Natural killer cell treated with Interleukin-12 subunit alpha and Interleukin-12 subunit beta and Interleukin-15 and Interleukin-18, amount 100 ng/mL, for 72 hours (primary cell): ENCODE results near the gene DPAGT1. TPM values are rescaled to one million over a fixed set of nuclear protein-coding genes. Genes with fewer than 3 reads are reported as not detected.
A peak's percentile ranks its signal among the peaks of the same experiment; 100 is the strongest.

Experiments used
- ATAC-seq, 2 donors: fragments of 150-1000 bp; cut with Tn5 transposase in 1 of 2; sonication (Bioruptor Pico), chemical (Tn5 transposase) in 1 of 2; 2 replicates each; pipeline ENCODE4 v1.10.0; 2021
- DNase-seq: peaks from one replicate; pipeline ENCODE4 v3.0.0; 2022; ENCODE audit warnings: low spot score
- H3K27ac Mint-ChIP-seq, 2 donors: 1 replicate in 1 of 2; 2 replicates in 1 of 2; pipeline ENCODE4 v1.8.0; 2022; ENCODE audit warnings: mixed read lengths in 2 of 2, mild to moderate bottlenecking in 1 of 2, moderate library complexity in 1 of 2
- H3K27me3 Mint-ChIP-seq, 2 donors: 1 replicate in 1 of 2; 2 replicates in 1 of 2; pipeline ENCODE4 v1.8.0; 2022; ENCODE audit warnings: mixed read lengths in 2 of 2
- H3K36me3 Mint-ChIP-seq: one replicate; pipeline ENCODE4 v1.8.0; 2022; ENCODE audit warnings: mixed read lengths
- H3K4me1 Mint-ChIP-seq, 2 donors: 1 replicate in 1 of 2; 2 replicates in 1 of 2; pipeline ENCODE4 v1.8.0; 2022; ENCODE audit warnings: low read depth in 2 of 2, mixed read lengths in 2 of 2, mild to moderate bottlenecking in 1 of 2
- H3K4me3 Mint-ChIP-seq: one replicate; pipeline ENCODE4 v1.8.0; 2022; ENCODE audit warnings: mixed read lengths
- H3K9me3 Mint-ChIP-seq: 2 replicates; pipeline ENCODE4 v1.8.0; 2022; ENCODE audit warnings: mixed read lengths
- total RNA-seq, 2 donors: library from RNA; stranded (reverse); gene quantifications; one replicate each; pipeline ENCODE4 v1.2.3, GENCODE V29; 2022

Gene DPAGT1
- total RNA-seq, 2 donors from 2014 or later = 51.9 to 96.2 TPM

GRCh38 chr11:119121811-119122124, 20.1 kb upstream of the DPAGT1 start:
- Mint-ChIP-seq H3K4me1 (peaks cover 20 to 32% of the 10 kb centered on the region in 2 donors), H3K27ac (peak overlapping the region; percentile 74 to 90), H3K9me3 (no peaks in the 10 kb centered on the region), H3K4me3 (peak overlapping the region; percentile 98), H3K27me3 (no peaks in the 10 kb centered on the region), H3K36me3 (no peaks in the 10 kb centered on the region)
- peak in 1 of 2 donors; percentile 29 for ATAC-seq
- no peak for DNase-seq

- peaks cover 18 to 32% of the 10 kb centered on the region in 2 donors for H3K4me1 Mint-ChIP-seq
- H3K9me3 Mint-ChIP-seq = no peaks in the 10 kb centered on the region
- H3K4me3 Mint-ChIP-seq = peak within 1 kb of the TSS; percentile 98
- no peaks in the 10 kb centered on the region for H3K36me3 Mint-ChIP-seq
- no peaks in the 10 kb centered on the region for H3K27me3 Mint-ChIP-seq
- peak; percentile 100 for DNase-seq
- peak; percentile 99 for ATAC-seq
- H3K27ac Mint-ChIP-seq = peak within 1 kb of the TSS; percentile 74 to 90
Measured at GRCh38 chr11:119121008-119121810, 19.6 kb upstream of the DPAGT1 start, which contains the start of gene HINFP. Gene HINFP (plus strand): TSS chr11:119121580. CDS start chr11:119126945, 5,365 bp downstream.

GRCh38 chr11:119120639-119121007, 19.0 kb upstream of the DPAGT1 start:
- Mint-ChIP-seq H3K4me3 (peak overlapping the region; percentile 98), H3K27ac (peak overlapping the region; percentile 74 to 90), H3K9me3 (no peaks in the 10 kb centered on the region), H3K27me3 (no peaks in the 10 kb centered on the region), H3K4me1 (peaks cover 21 to 32% of the 10 kb centered on the region in 2 donors), H3K36me3 (peaks cover under 1% of the 10 kb centered on the region)
- DNase-seq = no peak
- no peak for ATAC-seq

- Mint-ChIP-seq H3K27me3 (no peaks in the 10 kb centered on the region), H3K4me1 (peaks cover 24 to 38% of the 10 kb centered on the region in 2 donors), H3K36me3 (peaks cover 7% of the 10 kb centered on the region), H3K9me3 (no peaks in the 10 kb centered on the region), H3K4me3 (no peak overlapping the region), H3K27ac (no peak overlapping the region)
- no peak for ATAC-seq
- DNase-seq = no peak
Measured at GRCh38 chr11:119118946-119119345, 17.3 kb upstream of the DPAGT1 start.

- peaks cover 24 to 37% of the 10 kb centered on the region in 2 donors for H3K4me1 Mint-ChIP-seq
- H3K27ac Mint-ChIP-seq = no peak overlapping the region
- no peak overlapping the region for H3K4me3 Mint-ChIP-seq
- H3K36me3 Mint-ChIP-seq = peaks cover 7% of the 10 kb centered on the region
- H3K9me3 Mint-ChIP-seq = no peaks in the 10 kb centered on the region
- DNase-seq (no peak), ATAC-seq (no peak)
- H3K27me3 Mint-ChIP-seq = no peaks in the 10 kb centered on the region
Measured at GRCh38 chr11:119118227-119118626, 16.6 kb upstream of the DPAGT1 start.

GRCh38 chr11:119117004-119117706, 15.5 kb upstream of the DPAGT1 start:
- no peaks in the 10 kb centered on the region for H3K9me3 Mint-ChIP-seq
- peaks cover 7% of the 10 kb centered on the region for H3K36me3 Mint-ChIP-seq
- H3K27ac Mint-ChIP-seq = peak overlapping the region in 1 of 2 donors; percentile 5

GRCh38 chr11:119116601-119117000, 14.9 kb upstream of the DPAGT1 start:
- Mint-ChIP-seq H3K4me3 (no peak overlapping the region), H3K36me3 (peaks cover 12% of the 10 kb centered on the region), H3K27me3 (no peaks in the 10 kb centered on the region), H3K27ac (peak overlapping the region in 1 of 2 donors; percentile 5), H3K9me3 (no peaks in the 10 kb centered on the region), H3K4me1 (peaks cover 18 to 21% of the 10 kb centered on the region in 2 donors)
- ATAC-seq (no peak), DNase-seq (no peak)

More at GRCh38 chr11:119117004-119117706, 15.5 kb upstream of the DPAGT1 start:
- DNase-seq (no peak), ATAC-seq (no peak)
- H3K4me3 Mint-ChIP-seq = no peak overlapping the region
- H3K4me1 Mint-ChIP-seq = peaks cover 19 to 26% of the 10 kb centered on the region in 2 donors
- H3K27me3 Mint-ChIP-seq = no peaks in the 10 kb centered on the region

GRCh38 chr11:119116235-119116594, 14.6 kb upstream of the DPAGT1 start:
- ATAC-seq (no peak), DNase-seq (no peak)
- Mint-ChIP-seq H3K9me3 (no peaks in the 10 kb centered on the region), H3K4me1 (peaks cover 19% of the 10 kb centered on the region in 2 donors), H3K27ac (no peak overlapping the region), H3K36me3 (peaks cover 16% of the 10 kb centered on the region), H3K4me3 (no peak overlapping the region), H3K27me3 (no peaks in the 10 kb centered on the region)

- peaks cover 16% of the 10 kb centered on the region for H3K36me3 Mint-ChIP-seq
- no peak for DNase-seq
- no peaks in the 10 kb centered on the region for H3K27me3 Mint-ChIP-seq
- peak overlapping the region; percentile 68 to 71 for H3K27ac Mint-ChIP-seq
- no peak overlapping the region for H3K4me3 Mint-ChIP-seq
- no peak for ATAC-seq
- H3K9me3 Mint-ChIP-seq = no peaks in the 10 kb centered on the region
- peaks cover 13 to 15% of the 10 kb centered on the region in 2 donors for H3K4me1 Mint-ChIP-seq
Measured at GRCh38 chr11:119115484-119116234, 14.0 kb upstream of the DPAGT1 start.

GRCh38 chr11:119114351-119114750, 12.7 kb upstream of the DPAGT1 start:
- no peaks in the 10 kb centered on the region for H3K9me3 Mint-ChIP-seq
- H3K4me1 Mint-ChIP-seq = peaks cover 15 to 20% of the 10 kb centered on the region in 2 donors
- H3K27ac Mint-ChIP-seq = no peak overlapping the region
- ATAC-seq (no peak), DNase-seq (no peak)
- peaks cover 16% of the 10 kb centered on the region for H3K36me3 Mint-ChIP-seq
- H3K27me3 Mint-ChIP-seq = no peaks in the 10 kb centered on the region
- no peak overlapping the region for H3K4me3 Mint-ChIP-seq

- H3K4me1 Mint-ChIP-seq = peaks cover 21 to 26% of the 10 kb centered on the region in 2 donors
- DNase-seq (no peak), ATAC-seq (no peak)
- H3K27ac Mint-ChIP-seq = no peak overlapping the region
- H3K36me3 Mint-ChIP-seq = peaks cover 16% of the 10 kb centered on the region
- H3K9me3 Mint-ChIP-seq = no peaks in the 10 kb centered on the region
- H3K27me3 Mint-ChIP-seq = no peaks in the 10 kb centered on the region
- H3K4me3 Mint-ChIP-seq = no peak overlapping the region
Measured at GRCh38 chr11:119113716-119114115, 12.1 kb upstream of the DPAGT1 start.

- Mint-ChIP-seq H3K36me3 (peaks cover 16% of the 10 kb centered on the region), H3K27me3 (no peaks in the 10 kb centered on the region), H3K4me3 (no peak overlapping the region), H3K27ac (no peak overlapping the region), H3K9me3 (no peaks in the 10 kb centered on the region), H3K4me1 (peaks cover 27 to 34% of the 10 kb centered on the region in 2 donors)
- no peak for DNase-seq
- ATAC-seq = no peak
Measured at GRCh38 chr11:119112314-119113020, 10.8 kb upstream of the DPAGT1 start.

- peaks cover 33 to 39% of the 10 kb centered on the region in 2 donors for H3K4me1 Mint-ChIP-seq
- H3K9me3 Mint-ChIP-seq = no peaks in the 10 kb centered on the region
- peak overlapping the region in 1 of 2 donors; percentile 79 for H3K27ac Mint-ChIP-seq
- DNase-seq (no peak), ATAC-seq (no peak)
- no peaks in the 10 kb centered on the region for H3K27me3 Mint-ChIP-seq
- H3K36me3 Mint-ChIP-seq = peaks cover 16% of the 10 kb centered on the region
- no peak overlapping the region for H3K4me3 Mint-ChIP-seq
Measured at GRCh38 chr11:119111361-119111925, 9.8 kb upstream of the DPAGT1 start.
